ENCODE measurements around the gene IGLL5. TPM values are rescaled to one million over a fixed set of nuclear protein-coding genes. Genes with fewer than 3 reads are reported as not detected.

Gene IGLL5
- total RNA-seq, 1 experiment from 2014 or later, result not detected

- no peaks in the 10 kb centered on the region for H3K9me3 ChIP-seq (ENCODE audit: low read length)
- no peaks in the 10 kb centered on the region for H3K36me3 ChIP-seq (ENCODE audit: low read depth, low read length)
- TF ChIP-seq EZH2 (IDR thresholded peaks at IDR 0.05; ENCODE audit: low read length, unreplicated experiment) (no peak), EZH2phosphoT487 (IDR thresholded peaks at IDR 0.05; ENCODE audit: borderline replicate concordance, low read length) (no peak), CTCF (conservative IDR thresholded peaks at IDR 0.05; ENCODE audit: low read depth, low read length) (no peak)
- H3F3A ChIP-seq (ENCODE audit: low read length, unreplicated experiment), result no peaks in the 10 kb centered on the region
- no peaks in the 10 kb centered on the region for H3K9me2 ChIP-seq (replicated peaks; ENCODE audit: low read length)
- DNase-seq, result no peak
- no peaks in the 10 kb centered on the region for H3K79me2 ChIP-seq (ENCODE audit: low read length)
- no peaks in the 10 kb centered on the region for H3K27me3 ChIP-seq (ENCODE audit: low read length)
- no peak overlapping the region for H3K4me3 ChIP-seq (ENCODE audit: low read length)
- no peak overlapping the region for H3K4me2 ChIP-seq (ENCODE audit: low read length)
- H3K27ac ChIP-seq (ENCODE audit: low read length), result no peak overlapping the region
- no peak overlapping the region for H2AFZ ChIP-seq (ENCODE audit: low read length)
- intact Hi-C loops (cut with micrococcal nuclease), result no loop called here
- H3K4me1 ChIP-seq (ENCODE audit: insufficient read depth, low read length), result peaks cover 15% of the 10 kb centered on the region; the same call in 1 of the 2 replicates
- no peaks in the 10 kb centered on the region for H4K20me1 ChIP-seq (ENCODE audit: low read length)
- no TSS peak for BruUV-seq (replicated peaks)
- no peak overlapping the region for H3K9ac ChIP-seq (ENCODE audit: low read length)
- CTCF ChIA-PET, result no interaction called here
- POLR2A ChIA-PET (ENCODE audit: unreplicated experiment), result no interaction called here
- ATAC-seq, result no peak
These were observed 43.2 kb downstream of the IGLL5 start for GRCh38 chr22:22930571-22931556.

GRCh38 chr22:22931557-22932270 is 44.1 kb downstream of the IGLL5 start:
- Histone ChIP-seq H3K27me3 (ENCODE audit: low read length) (no peaks in the 10 kb centered on the region), H3K4me3 (ENCODE audit: low read length) (no peak overlapping the region), H3K79me2 (ENCODE audit: low read length) (no peaks in the 10 kb centered on the region), H3K36me3 (ENCODE audit: low read depth, low read length) (no peaks in the 10 kb centered on the region), H2AFZ (ENCODE audit: low read length) (no peak overlapping the region), H4K20me1 (ENCODE audit: low read length) (no peaks in the 10 kb centered on the region), H3K4me1 (ENCODE audit: insufficient read depth, low read length) (peaks cover 10% of the 10 kb centered on the region; the same call in 1 of the 2 replicates), H3K9me3 (ENCODE audit: low read length) (no peaks in the 10 kb centered on the region), H3K4me2 (ENCODE audit: low read length) (no peak overlapping the region), H3F3A (ENCODE audit: low read length, unreplicated experiment) (no peaks in the 10 kb centered on the region), H3K9me2 (replicated peaks; ENCODE audit: low read length) (no peaks in the 10 kb centered on the region), H3K27ac (ENCODE audit: low read length) (no peak overlapping the region), H3K9ac (ENCODE audit: low read length) (no peak overlapping the region)
- BruUV-seq (replicated peaks), result no TSS peak
- DNase-seq (no peak), ATAC-seq (no peak)
- intact Hi-C loops (cut with micrococcal nuclease), result no loop called here
- ChIA-PET CTCF (no interaction called here), POLR2A (ENCODE audit: unreplicated experiment) (no interaction called here)
- TF ChIP-seq EZH2 (IDR thresholded peaks at IDR 0.05; ENCODE audit: low read length, unreplicated experiment) (no peak), EZH2phosphoT487 (IDR thresholded peaks at IDR 0.05; ENCODE audit: borderline replicate concordance, low read length) (no peak), CTCF (conservative IDR thresholded peaks at IDR 0.05; ENCODE audit: low read depth, low read length) (no peak)

All from PC-3 (cell line).